Upper lobe of right lung (tissue), 1 donor: ENCODE results near the gene SMIM23. TPM values are rescaled to one million over a fixed set of nuclear protein-coding genes. Genes with fewer than 3 reads are reported as not detected.

Source experiments
- ATAC-seq: fragments of 200-7000 bp; cut with Tn5 transposase; one replicate; pipeline ENCODE4 v1.9.1; 2020; ENCODE audit warnings: mild to moderate bottlenecking, moderate library complexity
- DNase-seq: peaks from one replicate; pipeline ENCODE4 v3.0.0-alpha.2; 2020
- H3K27ac ChIP-seq: fragments of 200-600 bp; one replicate; pipeline ENCODE4 v1.8.0; 2022
- H3K27me3 ChIP-seq: fragments of 200-600 bp; one replicate; pipeline ENCODE4 v1.8.0; 2022; ENCODE audit warnings: mild to moderate bottlenecking
- H3K36me3 ChIP-seq: fragments of 200-600 bp; one replicate; pipeline ENCODE4 v1.8.0; 2022
- H3K4me1 ChIP-seq: fragments of 200-600 bp; one replicate; pipeline ENCODE4 v1.8.0; 2022
- H3K4me3 ChIP-seq: fragments of 200-600 bp; one replicate; pipeline ENCODE4 v1.8.0; 2022; ENCODE audit warnings: mild to moderate bottlenecking
- H3K9me3 ChIP-seq: fragments of 200-600 bp; one replicate; pipeline ENCODE4 v1.8.0; 2022
- intact Hi-C: fragments of 100-400 bp; cut with DNase I; formaldehyde crosslinking; loops from one replicate; pipeline ENCODE4 v1.11.0; 2022
- total RNA-seq: library from RNA; stranded (reverse); fragmentation: NEBNext Ultra II Directional; extraction: Animal tissue kit (Norgen Biotek cat#: 25700); gene quantifications from one replicate; pipeline ENCODE4 v1.2.1, GENCODE V29; 2021
- TF ChIP-seq, protein P1 (sequence below): fragments of 200-600 bp; IDR thresholded peaks from one replicate; pipeline ENCODE4 v1.8.0; 2022; ENCODE audit warnings: antibody characterized with exemption
- donor health status: DM: no; HTN: yes; CAD: no; lungs with severe emphysema.

SMIM23 gene
- total RNA-seq, 1 donor from 2014 or later: not detected

DNA sequence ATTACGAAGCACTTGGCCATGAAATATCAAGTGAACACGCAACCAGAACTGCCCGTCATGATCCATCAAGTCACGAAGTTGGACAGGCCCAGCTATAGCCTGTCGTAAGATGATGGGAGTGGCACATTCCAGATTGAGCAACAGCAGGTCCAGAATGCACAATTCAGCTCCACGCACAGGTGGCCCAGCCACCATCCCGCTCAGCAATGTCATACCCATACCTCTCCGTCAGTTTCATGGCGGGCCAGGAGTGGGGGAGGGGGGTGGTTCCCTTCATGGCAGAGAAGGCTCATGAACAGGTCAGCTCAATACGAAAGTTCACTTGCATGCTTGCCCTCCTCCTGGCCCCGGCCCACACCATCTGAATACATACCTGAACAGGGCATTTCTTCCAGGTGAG is 34.9 kb downstream of the SMIM23 start:
- no peak overlapping the region for H3K4me3 ChIP-seq
- TF ChIP-seq, protein P1, sequence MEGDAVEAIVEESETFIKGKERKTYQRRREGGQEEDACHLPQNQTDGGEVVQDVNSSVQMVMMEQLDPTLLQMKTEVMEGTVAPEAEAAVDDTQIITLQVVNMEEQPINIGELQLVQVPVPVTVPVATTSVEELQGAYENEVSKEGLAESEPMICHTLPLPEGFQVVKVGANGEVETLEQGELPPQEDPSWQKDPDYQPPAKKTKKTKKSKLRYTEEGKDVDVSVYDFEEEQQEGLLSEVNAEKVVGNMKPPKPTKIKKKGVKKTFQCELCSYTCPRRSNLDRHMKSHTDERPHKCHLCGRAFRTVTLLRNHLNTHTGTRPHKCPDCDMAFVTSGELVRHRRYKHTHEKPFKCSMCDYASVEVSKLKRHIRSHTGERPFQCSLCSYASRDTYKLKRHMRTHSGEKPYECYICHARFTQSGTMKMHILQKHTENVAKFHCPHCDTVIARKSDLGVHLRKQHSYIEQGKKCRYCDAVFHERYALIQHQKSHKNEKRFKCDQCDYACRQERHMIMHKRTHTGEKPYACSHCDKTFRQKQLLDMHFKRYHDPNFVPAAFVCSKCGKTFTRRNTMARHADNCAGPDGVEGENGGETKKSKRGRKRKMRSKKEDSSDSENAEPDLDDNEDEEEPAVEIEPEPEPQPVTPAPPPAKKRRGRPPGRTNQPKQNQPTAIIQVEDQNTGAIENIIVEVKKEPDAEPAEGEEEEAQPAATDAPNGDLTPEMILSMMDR: no peak

DNA sequence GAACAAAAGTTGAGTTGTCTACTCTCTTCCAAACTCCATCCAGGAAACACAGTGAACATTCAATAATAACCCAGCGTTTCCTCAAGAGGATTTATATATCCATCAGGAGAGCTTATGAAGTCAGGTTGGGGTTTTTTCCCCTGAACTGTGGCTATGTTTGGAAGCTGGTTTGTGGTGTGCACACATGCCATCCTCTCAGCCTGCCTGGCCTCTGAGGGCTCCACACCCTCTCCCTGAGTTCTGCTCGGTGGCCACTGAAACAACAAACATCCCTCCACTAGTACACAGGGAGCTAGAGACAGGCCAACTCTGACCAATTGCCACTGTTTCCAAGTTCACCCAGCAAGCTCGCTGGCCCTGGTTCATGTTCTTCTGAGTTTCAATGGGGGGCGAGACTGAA is 35.7 kb downstream of the SMIM23 start:
- no peaks in the 10 kb centered on the region for H3K9me3 ChIP-seq
- intact Hi-C loops: no loop called here

More for the DNA sequence above, 34.9 kb downstream of the SMIM23 start:
- Histone ChIP-seq H3K4me1 (no peaks in the 10 kb centered on the region), H3K36me3 (no peaks in the 10 kb centered on the region), H3K9me3 (no peaks in the 10 kb centered on the region), H3K27ac (no peak overlapping the region), H3K27me3 (no peaks in the 10 kb centered on the region)
- ATAC-seq: no peak
- no peak for DNase-seq
- intact Hi-C loops: no loop called here

DNA sequence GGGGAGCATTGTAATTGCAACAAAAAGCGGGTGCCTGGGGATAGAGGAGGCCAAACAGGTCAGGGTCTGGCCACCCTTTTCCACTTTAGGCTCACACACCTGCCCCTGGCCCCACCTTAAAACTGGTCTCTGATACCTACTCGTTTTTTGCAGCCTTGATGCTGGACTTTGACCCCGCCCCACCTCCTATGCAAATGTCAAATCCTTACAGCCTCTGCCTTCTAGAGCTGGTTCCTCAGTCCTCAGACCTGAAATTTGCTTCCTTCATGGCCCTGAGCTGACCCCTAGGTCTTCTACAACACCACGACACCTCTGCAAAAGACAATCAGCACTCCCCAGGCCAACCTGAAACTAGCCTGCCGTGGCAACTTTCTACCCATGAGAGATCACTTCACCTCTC is 37.7 kb downstream of the SMIM23 start:
- Histone ChIP-seq H3K27ac (no peak overlapping the region), H3K4me1 (no peaks in the 10 kb centered on the region), H3K27me3 (no peaks in the 10 kb centered on the region), H3K9me3 (no peaks in the 10 kb centered on the region), H3K4me3 (no peak overlapping the region), H3K36me3 (no peaks in the 10 kb centered on the region)
- ATAC-seq (no peak), DNase-seq (no peak)
- intact Hi-C loops: no loop called here
- TF ChIP-seq, protein P1: no peak

More for the DNA sequence above, 35.7 kb downstream of the SMIM23 start:
- H3K4me3 ChIP-seq: no peak overlapping the region
- no peak for ATAC-seq
- H3K4me1 ChIP-seq: no peaks in the 10 kb centered on the region
- H3K36me3 ChIP-seq: no peaks in the 10 kb centered on the region
- TF ChIP-seq, protein P1: no peak
- no peaks in the 10 kb centered on the region for H3K27me3 ChIP-seq
- H3K27ac ChIP-seq: no peak overlapping the region
- DNase-seq: no peak

DNA sequence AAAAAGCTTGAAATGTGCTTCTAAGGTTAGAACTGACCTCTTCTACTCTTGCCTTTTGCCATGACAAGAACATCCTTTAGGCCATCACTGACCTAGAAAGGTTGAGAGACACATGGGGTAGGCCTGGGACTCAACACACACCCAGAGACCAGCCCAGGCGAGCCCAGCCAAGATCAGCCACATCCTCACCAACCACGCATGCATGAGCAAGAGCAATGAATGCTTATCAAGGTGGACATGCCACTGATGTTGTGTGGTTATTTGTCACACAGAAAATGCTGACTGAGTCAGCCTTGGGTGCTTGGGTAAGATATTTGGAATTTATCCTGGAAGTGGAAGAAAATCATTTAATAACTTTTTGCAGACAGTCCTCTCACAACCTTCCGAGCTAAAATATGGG is 39.4 kb downstream of the SMIM23 start:
- Histone ChIP-seq H3K4me3 (no peak overlapping the region), H3K27me3 (no peaks in the 10 kb centered on the region), H3K27ac (no peak overlapping the region), H3K4me1 (no peaks in the 10 kb centered on the region), H3K9me3 (peaks cover 4% of the 10 kb centered on the region), H3K36me3 (no peaks in the 10 kb centered on the region)
- TF ChIP-seq, protein P1: no peak
- intact Hi-C loops: no loop called here
- ATAC-seq: no peak
- DNase-seq: no peak

DNA sequence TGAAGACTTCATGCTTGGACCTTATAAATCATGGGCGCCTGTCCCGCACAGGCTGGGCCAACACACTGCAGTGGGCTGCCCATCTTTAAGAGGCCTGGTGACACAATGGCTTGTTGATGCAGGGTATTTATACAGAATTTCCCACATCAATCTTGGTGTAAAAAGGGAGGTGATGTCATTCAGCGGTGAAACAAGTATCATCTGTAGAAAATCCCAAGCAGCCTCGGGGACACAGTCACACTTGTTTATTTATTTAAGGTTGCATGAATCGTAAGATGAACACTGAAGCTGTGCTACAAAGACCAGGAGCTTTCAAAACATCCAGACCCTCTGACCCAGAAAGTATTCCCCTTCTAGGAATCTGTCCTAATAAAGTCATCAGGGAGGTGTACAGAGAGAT is 40.5 kb downstream of the SMIM23 start:
- no peaks in the 10 kb centered on the region for H3K27me3 ChIP-seq
- H3K4me1 ChIP-seq: no peaks in the 10 kb centered on the region
- TF ChIP-seq, protein P1: no peak
- ATAC-seq (no peak), DNase-seq (no peak)
- H3K27ac ChIP-seq: no peak overlapping the region
- intact Hi-C loops: no loop called here
- H3K36me3 ChIP-seq: no peaks in the 10 kb centered on the region
- H3K9me3 ChIP-seq: peaks cover 4% of the 10 kb centered on the region
- no peak overlapping the region for H3K4me3 ChIP-seq

DNA sequence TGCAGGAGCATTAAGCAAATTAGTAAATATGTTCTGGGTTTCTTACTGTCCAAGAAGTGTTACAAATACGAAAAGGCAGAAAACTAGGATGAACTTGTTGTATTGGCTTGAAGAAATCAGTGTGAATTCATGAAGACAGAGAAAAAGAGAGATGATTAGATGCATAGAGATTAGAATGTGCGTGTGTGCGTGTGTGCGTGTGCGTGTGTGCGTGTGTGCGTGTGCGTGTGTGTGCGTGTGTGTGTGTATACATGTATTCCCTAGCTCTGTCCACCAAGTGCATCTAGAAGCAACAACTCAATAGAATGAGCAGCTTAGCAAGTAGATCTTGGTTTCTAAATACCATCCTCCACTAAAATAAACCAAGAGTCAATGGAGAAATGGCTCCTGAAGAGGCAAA is 41.5 kb downstream of the SMIM23 start:
- Histone ChIP-seq H3K27me3 (no peaks in the 10 kb centered on the region), H3K36me3 (no peaks in the 10 kb centered on the region), H3K4me1 (no peaks in the 10 kb centered on the region), H3K27ac (no peak overlapping the region), H3K9me3 (peaks cover 4% of the 10 kb centered on the region), H3K4me3 (no peak overlapping the region)
- DNase-seq (no peak), ATAC-seq (no peak)
- intact Hi-C loops: no loop called here
- TF ChIP-seq, protein P1: no peak
